IPS DF 6.9 (cell line): Measurements from ENCODE around the gene WDR20.

Experiments used
- DNase-seq: peaks from one replicate; pipeline ENCODE4 v3.0.0-alpha.2; 2013; ENCODE audit warnings: low read depth, low spot score
- H3K27ac ChIP-seq: one replicate; pipeline ENCODE4 v1.5.1; 2013; ENCODE audit warnings: low read length, control low read depth
- H3K27me3 ChIP-seq: 2 replicates; pipeline ENCODE4 v1.6.1; 2013; ENCODE audit warnings: mild to moderate bottlenecking, low read length; ENCODE audit not compliant: control insufficient read depth, insufficient read depth
- H3K36me3 ChIP-seq: 2 replicates; pipeline ENCODE4 v1.6.1; 2013; ENCODE audit warnings: low read length; ENCODE audit not compliant: control insufficient read depth, insufficient read depth
- H3K4me1 ChIP-seq: 2 replicates; pipeline ENCODE4 v1.6.1; 2013; ENCODE audit warnings: low read length; ENCODE audit not compliant: control insufficient read depth, insufficient read depth
- H3K4me3 ChIP-seq: 2 replicates; pipeline ENCODE4 v1.5.1; 2013; ENCODE audit warnings: mild to moderate bottlenecking, low read length
- H3K9me3 ChIP-seq: 2 replicates; pipeline ENCODE4 v1.6.1; 2013; ENCODE audit warnings: low read length, inconsistent platforms; ENCODE audit not compliant: control insufficient read depth, insufficient read depth
- WGBS: extraction: QIAGEN DNeasy Blood & Tissue Kit; methylation state at CpG from one replicate; pipeline ENCODE4 v1.1.7; 2013; ENCODE audit warnings: mixed read lengths, missing lambda C conversion rate; ENCODE audit not compliant: insufficient read length, insufficient coverage; 5-methylcytosine and 5-hydroxymethylcytosine counted together

Gene WDR20

GRCh38 chr14:102223682-102224081, 84.0 kb downstream of the WDR20 start:
- no peak overlapping the region for H3K27ac ChIP-seq
- H3K36me3 ChIP-seq = peaks cover 3% of the 10 kb centered on the region; the same call in 1 of the 2 replicates
- H3K9me3 ChIP-seq = no peaks in the 10 kb centered on the region
- no peak overlapping the region for H3K4me3 ChIP-seq
- no CpG with 5 or more reads among the region's 6 CpGs for WGBS
- H3K27me3 ChIP-seq = no peaks in the 10 kb centered on the region
- no peak for DNase-seq
- H3K4me1 ChIP-seq = peaks cover 5% of the 10 kb centered on the region; the same call in 1 of the 2 replicates

- no peak overlapping the region for H3K4me3 ChIP-seq
- H3K9me3 ChIP-seq = no peaks in the 10 kb centered on the region
- WGBS = no CpG with 5 or more reads among the region's 7 CpGs
- no peak for DNase-seq
- no peaks in the 10 kb centered on the region for H3K36me3 ChIP-seq
- H3K27me3 ChIP-seq = no peaks in the 10 kb centered on the region
- H3K4me1 ChIP-seq = 0 out of 2 replicates have a peak, but pooled peaks cover 5% of the 10 kb centered on the region
- no peak overlapping the region for H3K27ac ChIP-seq
These were observed 85.7 kb downstream of the WDR20 start for GRCh38 chr14:102225386-102225785.

- no peak overlapping the region for H3K4me3 ChIP-seq
- DNase-seq = no peak
- H3K27ac ChIP-seq = no peak overlapping the region
- no peaks in the 10 kb centered on the region for H3K36me3 ChIP-seq
- H3K27me3 ChIP-seq = no peaks in the 10 kb centered on the region
- no peaks in the 10 kb centered on the region for H3K9me3 ChIP-seq
- H3K4me1 ChIP-seq = 0 out of 2 replicates have a peak, but pooled peaks cover 3% of the 10 kb centered on the region
- no CpG with 5 or more reads among the region's 15 CpGs for WGBS
These were observed 86.2 kb downstream of the WDR20 start for GRCh38 chr14:102225936-102226335.

- DNase-seq = no peak
- no peaks in the 10 kb centered on the region for H3K27me3 ChIP-seq
- no CpG with 5 or more reads among the region's 27 CpGs for WGBS
- no peaks in the 10 kb centered on the region for H3K36me3 ChIP-seq
- H3K27ac ChIP-seq = no peak overlapping the region
- no peak overlapping the region for H3K4me3 ChIP-seq
- H3K4me1 ChIP-seq = no peaks in the 10 kb centered on the region
- no peaks in the 10 kb centered on the region for H3K9me3 ChIP-seq
These were observed 86.8 kb downstream of the WDR20 start for GRCh38 chr14:102226356-102227125.

- H3K4me1 ChIP-seq = no peaks in the 10 kb centered on the region
- no peak overlapping the region for H3K4me3 ChIP-seq
- H3K36me3 ChIP-seq = no peaks in the 10 kb centered on the region
- no peak overlapping the region for H3K27ac ChIP-seq
- H3K9me3 ChIP-seq = no peaks in the 10 kb centered on the region
- WGBS = no CpG with 5 or more reads among the region's 28 CpGs
- no peaks in the 10 kb centered on the region for H3K27me3 ChIP-seq
- DNase-seq = no peak
These were observed 87.7 kb downstream of the WDR20 start for GRCh38 chr14:102227184-102227964.

- no peak overlapping the region for H3K27ac ChIP-seq
- H3K4me3 ChIP-seq = no peak overlapping the region
- WGBS = no CpG with 5 or more reads among the region's 43 CpGs
These were observed 89.5 kb downstream of the WDR20 start for GRCh38 chr14:102229071-102229738.

GRCh38 chr14:102229739-102230092, 90.0 kb downstream of the WDR20 start:
- H3K36me3 ChIP-seq = no peaks in the 10 kb centered on the region
- no peaks in the 10 kb centered on the region for H3K9me3 ChIP-seq
- WGBS = no CpG with 5 or more reads among the region's 9 CpGs
- DNase-seq = no peak
- no peak overlapping the region for H3K27ac ChIP-seq
- H3K4me3 ChIP-seq = no peak overlapping the region
- H3K27me3 ChIP-seq = no peaks in the 10 kb centered on the region
- no peaks in the 10 kb centered on the region for H3K4me1 ChIP-seq

More at GRCh38 chr14:102229071-102229738, 89.5 kb downstream of the WDR20 start:
- Histone ChIP-seq H3K4me1 (no peaks in the 10 kb centered on the region), H3K36me3 (no peaks in the 10 kb centered on the region), H3K27me3 (no peaks in the 10 kb centered on the region), H3K9me3 (no peaks in the 10 kb centered on the region)
- no peak for DNase-seq

GRCh38 chr14:102230481-102231210, 90.9 kb downstream of the WDR20 start:
- Histone ChIP-seq H3K27me3 (no peaks in the 10 kb centered on the region), H3K4me3 (no peak overlapping the region), H3K36me3 (no peaks in the 10 kb centered on the region), H3K4me1 (no peaks in the 10 kb centered on the region), H3K9me3 (no peaks in the 10 kb centered on the region), H3K27ac (no peak overlapping the region)
- DNase-seq = no peak
- WGBS = no CpG with 5 or more reads among the region's 22 CpGs

- no peaks in the 10 kb centered on the region for H3K36me3 ChIP-seq
- H3K27ac ChIP-seq = no peak overlapping the region
- H3K4me1 ChIP-seq = no peaks in the 10 kb centered on the region
- H3K4me3 ChIP-seq = no peak overlapping the region
- no peaks in the 10 kb centered on the region for H3K9me3 ChIP-seq
- no peak for DNase-seq
- no peaks in the 10 kb centered on the region for H3K27me3 ChIP-seq
- WGBS = no CpG with 5 or more reads among the region's 22 CpGs
These were observed 92.0 kb downstream of the WDR20 start for GRCh38 chr14:102231476-102232347.
